HG03097 (cell line): Measurements from ENCODE around the gene NOD2.
A peak's percentile ranks its signal among the peaks of the same experiment; 100 is the strongest.

Source experiments
- ATAC-seq: cut with Tn5 transposase; IDR thresholded peaks from one replicate; pipeline ENCODE4 v1.9.1; 2021; ENCODE audit not compliant: unreplicated experiment, low FRiP score

The NOD2 gene

DNA sequence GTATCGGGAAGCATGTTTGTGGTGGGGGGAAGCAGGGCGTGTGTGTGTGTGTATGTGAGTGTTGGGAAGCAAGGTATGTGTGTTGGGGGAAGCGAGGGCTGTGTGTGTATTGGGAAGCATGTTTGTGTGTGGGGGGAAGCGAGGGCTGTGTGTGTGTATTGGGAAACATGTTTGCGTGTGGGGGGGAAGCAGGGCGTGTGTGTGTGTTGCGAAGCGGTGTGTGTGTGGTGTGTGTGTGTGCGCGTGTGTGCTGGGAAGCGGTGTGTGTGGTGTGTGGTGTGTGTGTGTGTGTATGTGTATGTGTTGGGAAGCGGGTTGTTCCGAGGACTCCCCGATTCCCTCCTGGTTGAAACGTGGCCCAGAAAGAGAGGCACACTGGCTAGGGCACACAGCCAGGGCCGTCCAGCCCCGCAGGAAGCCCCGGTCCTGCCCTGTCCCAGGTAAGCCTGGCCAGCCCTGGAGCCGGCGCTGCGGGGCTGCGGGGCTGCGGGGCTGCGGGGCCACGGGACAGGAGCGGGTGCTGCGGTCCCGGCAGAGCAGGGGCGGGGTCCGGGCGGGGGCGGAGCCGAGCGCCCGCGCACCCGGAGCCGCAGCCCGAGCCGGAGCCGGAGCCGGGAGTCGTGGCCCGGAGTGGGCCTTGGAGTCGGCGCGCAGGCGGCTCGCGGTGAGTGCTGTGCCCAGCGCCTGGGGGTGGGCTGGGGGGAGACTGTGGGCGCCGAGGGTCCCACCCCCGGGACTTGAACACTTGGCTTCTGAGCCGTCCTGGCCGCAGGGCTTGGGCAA, at the start of gene NOD2:
Gene NOD2 (plus strand): TSS at position 608 of the 783 bp plus-strand sequence. CDS start 5,890 bp downstream, outside the sequence.
- no peak for ATAC-seq

DNA sequence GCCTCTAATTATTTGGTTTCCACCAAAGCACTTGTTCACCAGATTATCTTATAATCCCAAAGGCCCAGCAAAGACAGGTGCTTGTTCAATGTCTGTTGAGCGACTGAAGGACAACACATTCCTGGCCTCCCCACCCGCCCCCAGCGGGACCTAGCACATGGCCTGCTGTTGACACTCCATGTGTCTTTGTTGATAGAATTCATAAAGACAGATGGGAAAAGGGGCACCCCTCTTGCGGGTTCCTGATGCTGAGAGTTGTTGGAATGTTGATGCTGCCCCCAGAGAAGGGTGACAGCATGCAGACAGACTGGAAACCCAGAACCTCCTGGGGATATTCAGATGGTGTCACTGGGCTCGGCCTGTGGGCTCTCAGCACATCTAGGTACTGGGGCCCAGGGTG, 49.2 kb upstream of the NOD2 start:
- no peak for ATAC-seq

DNA sequence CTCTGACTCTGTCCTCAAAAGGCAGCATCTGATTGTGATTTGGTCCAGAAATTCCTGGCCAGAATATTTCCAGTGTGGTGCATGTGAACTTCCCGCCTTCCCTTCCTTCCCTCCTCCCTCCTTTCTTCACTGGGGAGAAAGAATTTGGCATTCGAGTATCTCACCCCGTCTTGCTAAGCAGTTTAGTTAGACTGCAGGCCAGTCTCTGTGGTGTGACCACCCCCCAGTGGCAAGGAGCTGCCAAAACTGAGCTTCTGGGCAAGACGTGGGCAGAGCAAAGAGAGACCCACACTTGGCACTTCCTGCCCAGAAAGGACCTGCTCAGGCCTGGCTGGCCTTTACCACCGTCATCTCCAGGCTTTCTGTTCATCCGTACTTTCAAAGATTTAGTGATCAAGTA, 48.7 kb upstream of the NOD2 start:
- ATAC-seq, result no peak

DNA sequence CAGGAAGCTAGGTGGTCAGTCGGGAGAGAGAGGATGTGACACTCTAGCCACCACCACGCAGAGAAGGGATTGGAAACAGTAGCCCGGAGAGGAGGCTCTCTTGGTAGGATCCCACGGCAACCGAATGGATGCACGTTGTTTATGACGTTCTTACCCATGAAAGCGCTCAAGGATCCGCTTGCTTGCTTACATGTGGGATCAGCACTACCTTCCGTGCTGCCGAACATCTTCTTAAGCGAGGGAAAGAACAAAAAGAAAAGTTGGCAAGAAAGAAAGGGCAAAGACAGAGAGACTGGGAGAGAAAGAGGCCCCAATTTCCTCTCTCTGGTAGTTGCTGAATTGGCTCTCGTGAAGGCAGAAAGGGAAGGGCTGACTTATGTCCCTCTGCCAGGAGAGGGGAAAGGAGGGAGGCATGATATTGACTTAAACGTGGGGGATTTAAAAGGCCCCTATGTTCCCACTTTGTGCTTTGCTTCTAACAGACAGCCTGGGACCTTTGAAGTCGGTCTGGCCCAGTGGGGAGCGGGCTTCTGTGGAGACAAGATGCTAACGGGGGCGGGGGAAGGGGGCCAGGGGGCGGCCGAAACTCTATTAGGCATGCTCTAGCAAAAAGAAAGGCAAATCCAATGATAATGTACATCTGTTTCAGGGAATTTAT, 47.7 kb upstream of the NOD2 start:
- no peak for ATAC-seq

- ATAC-seq, result no peak
These were observed 47.1 kb upstream of the NOD2 start for GRCh38 chr16:50646345-50646744.

- ATAC-seq, result no peak
These were observed 41.5 kb upstream of the NOD2 start for GRCh38 chr16:50651835-50652438.

GRCh38 chr16:50652836-50653425, 40.5 kb upstream of the NOD2 start:
- ATAC-seq, result no peak

DNA sequence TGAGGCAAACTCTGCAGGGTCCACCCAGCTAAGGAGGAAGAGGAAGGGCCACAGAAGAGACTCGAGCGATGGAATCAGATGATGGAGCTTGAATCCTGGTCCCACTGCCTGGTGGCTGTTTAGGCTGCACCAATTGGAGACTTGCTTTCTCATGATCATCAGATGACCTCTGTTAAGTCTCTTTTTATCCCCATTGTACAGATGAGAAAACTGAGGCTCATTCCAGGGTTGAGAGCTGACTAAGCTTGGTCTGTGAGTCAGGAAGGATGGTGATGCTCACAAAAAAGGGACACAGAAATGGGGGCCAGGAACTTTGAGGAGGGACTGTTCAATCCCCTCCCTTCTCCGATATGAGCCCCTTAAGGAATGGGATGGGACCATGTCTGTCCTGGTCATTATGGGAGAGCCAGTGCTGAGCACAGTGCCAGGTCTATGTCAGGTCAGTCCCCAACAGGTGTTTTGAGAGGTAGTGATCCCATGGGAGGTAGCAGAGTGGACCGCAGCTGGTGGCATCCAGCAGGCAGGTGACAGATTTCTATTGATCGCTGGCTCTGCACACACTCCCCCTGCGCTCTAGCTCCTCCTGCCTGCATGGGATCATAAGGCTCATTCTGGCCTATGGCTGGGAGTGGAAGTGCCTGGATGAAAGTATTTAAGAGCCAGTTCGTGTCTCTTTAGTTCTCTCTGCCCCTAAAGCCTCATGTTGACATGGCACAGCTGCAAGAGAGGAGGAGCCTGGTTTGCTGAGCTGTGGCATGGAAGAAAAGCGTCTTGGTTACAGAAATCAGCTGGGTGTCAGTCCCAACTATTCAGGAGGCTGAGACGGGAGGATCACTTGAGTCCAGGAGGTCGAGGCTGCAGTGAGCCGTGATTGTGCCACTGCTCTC, 39.5 kb upstream of the NOD2 start:
- ATAC-seq, result no peak

DNA sequence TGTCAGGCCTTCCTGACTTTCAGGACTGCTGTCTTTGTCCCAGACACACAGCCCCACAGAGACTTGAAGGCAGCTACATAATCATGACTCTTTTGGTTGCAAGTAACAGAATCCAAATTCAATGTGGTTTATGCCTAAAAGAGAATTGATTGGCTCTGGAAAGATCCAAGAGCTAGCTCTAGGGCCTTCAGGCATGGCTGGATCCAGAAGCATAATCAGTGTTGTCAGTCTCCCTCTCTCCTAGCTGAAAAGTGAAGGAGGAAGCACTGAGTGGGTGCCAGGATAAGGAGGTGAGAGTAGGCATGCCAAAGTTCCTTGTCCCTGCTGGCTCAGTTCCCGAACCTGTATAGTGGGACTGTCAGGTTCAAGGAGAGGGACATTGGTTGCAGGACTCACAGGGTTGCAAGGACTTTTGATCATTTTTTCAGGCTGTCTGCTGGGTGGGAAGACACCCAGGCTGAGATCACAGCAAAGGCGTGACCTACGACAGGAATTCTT, 37.8 kb upstream of the NOD2 start:
- ATAC-seq, result no peak

DNA sequence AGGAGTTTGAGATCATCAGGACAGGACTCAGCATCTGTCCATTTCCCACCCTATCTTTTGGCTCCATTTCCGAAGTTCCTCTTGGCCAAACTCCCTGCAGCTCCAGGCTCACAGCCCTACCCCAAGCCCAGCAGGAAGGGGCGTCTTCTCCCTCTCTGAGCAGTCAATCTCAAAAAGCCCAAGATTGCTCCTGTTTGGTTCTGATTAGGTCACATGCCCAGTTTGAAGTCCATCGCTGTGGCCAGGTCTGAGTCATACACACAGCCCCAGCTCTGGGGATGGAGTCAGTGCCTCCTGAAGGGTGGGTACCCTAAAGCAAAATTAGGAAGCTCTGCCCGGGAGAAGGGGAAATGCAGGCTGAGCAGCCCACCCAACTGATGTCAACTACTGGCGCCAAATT, 36.2 kb upstream of the NOD2 start:
- ATAC-seq, result no peak

- no peak for ATAC-seq
These were observed 33.6 kb upstream of the NOD2 start for GRCh38 chr16:50659806-50660205.

DNA sequence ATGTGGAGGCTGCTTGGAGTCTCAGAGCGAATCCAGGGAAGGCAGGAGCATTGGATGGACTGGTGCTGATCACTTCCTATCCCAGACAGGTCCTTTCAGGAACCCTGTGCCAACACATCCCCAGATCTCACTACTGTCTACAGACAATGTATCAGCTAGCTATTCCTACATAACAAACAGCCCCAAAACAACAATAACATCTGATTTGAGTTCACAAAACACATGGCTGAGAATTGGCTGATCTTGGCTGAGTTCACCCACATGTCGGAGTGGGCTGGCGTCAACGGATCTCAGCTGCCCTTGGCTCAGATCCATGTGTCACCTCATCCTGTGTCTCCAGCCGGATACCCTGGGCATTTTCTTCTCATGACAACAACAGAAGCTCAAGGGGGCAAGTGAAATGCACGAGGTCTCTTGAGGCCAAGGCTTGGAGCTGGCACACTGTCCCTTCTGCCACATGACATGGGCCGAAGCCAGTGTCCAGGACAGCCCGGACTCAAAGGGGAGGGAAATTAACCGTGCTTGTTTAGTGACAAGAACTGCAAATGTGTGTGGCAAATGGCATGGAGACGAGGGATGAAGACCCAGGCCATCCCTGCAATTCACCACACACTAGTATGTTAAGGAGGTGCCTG, 31.0 kb upstream of the NOD2 start:
- no peak for ATAC-seq

DNA sequence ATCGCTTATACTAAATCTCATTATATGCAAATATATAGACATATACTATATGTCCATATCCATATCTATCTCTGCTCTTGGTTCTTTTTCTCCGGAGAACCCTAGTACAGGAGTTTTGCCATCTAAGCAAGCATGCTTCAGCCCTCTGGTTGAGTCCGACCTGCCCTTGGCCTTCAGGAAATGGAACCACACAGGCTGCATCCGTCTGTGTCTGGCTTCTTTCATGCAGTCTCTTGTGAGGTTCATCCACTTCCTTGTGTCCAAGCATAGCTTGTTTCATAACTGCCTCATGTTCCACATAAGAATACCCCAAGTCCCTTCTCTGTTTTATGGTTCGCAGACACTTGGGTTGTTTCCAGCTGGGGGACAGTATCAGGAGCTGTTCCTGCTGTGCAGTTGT, 29.1 kb upstream of the NOD2 start:
- ATAC-seq, result no peak

DNA sequence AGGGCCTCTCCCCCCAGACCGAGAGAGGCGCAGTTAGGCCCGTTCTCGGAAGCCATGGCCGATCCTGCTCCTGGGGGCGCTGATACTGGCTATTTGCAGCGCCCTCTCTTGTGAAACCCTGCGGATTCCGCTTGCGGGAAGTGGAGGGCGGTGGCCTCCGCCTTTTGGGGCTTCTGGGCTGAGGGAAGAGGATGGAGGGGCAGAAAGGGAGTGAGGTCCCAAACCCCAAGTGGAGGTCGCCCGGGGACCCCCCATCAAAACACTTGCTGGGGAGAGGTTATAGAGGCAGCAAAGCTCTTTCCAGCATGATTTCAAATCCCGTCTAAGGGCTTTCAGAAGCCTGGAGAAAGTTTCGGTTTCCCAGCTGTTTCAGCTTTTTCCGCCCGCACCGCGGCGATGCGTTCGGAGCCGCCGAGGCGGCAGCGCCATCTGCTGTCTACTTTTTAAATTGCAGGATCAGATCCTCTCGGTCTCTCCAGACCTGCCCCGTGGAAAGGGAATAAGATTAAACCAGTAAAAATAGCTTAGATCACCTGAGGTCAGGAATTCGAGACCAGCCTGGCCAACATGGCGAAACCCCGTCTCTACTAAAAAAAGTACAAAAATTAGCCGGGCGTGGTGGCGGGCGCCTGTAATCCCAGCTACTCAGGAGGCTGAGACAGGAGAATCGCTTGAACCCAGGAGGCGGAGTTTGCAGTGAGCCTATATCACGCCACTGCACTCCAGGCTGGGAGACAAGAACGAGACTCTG, 28.1 kb upstream of the NOD2 start:
- no peak for ATAC-seq

DNA sequence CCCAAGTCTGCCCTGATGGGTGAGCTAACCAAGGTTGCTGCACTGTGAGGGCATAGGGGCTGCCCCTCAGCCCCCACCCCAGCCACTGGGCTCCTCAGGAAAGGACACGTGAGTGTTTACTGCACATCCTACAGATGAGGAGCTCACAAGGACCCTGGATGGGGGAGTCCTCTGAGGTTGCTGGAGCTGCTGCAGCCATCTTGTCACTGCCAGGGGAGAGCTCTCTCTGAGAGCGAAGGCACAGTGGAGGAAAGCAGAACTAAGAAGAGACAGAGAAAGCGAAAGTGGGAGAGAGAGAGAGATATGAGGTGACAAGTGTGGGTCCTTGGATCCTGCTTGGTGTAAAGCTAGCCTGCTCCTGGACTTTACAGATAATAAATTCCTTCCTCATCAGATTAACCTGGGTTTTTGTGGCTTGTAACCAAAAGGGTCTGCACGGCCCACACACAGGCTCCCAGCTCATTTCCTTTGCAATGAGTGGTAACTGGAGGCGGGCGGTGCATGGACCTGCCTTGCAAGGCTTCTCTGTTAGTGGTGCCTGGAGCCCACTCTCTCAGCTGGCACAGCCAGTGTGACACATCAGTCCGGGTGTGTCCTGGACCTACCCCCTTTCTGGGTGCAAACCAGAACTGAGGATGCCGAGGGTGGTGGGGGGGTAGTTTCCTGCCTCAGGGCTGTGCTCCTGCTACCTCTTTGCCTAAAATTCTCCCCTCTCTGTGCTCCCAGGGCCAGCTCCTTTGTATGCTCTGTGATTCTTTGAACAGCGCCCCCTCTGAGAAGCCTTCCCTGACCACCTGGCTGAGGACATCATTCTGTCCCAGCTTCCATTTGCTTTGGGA, 26.5 kb upstream of the NOD2 start:
- ATAC-seq, result peak; percentile 57

- ATAC-seq, result no peak
These were observed 25.7 kb upstream of the NOD2 start for GRCh38 chr16:50667497-50668367.

DNA sequence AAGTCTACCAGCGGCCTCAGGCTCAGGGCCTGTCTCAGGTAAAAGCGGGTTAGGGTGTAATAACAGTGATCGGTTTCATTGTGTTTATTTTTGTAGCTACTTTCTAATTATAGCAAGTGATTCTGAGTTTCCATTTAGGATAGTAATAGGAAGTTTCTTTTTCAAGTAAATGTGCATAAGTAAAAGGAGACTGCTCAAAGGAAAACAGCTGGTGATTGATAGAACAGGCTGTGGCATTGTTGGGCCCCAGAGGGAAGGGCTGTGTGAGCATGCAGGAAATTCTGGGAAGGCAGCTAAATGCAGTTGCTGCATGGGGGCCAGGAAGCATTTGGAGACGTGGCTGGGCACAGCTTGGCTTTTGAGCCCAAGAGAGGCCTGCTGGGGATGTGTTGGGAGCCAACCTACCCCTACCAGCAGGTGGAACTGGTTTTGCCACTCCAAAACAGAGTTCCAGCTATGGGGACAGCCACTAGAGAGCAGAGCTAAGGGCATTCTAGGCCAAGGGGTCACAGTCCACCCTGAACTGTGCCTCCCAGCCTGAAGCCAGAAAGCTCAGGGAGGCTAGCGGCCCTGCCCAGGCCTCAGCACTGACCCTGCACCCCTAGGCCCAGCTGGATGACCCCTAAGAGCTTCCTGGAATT, 24.9 kb upstream of the NOD2 start:
- no peak for ATAC-seq
